ENCODE measurements around the gene LARP1.

Gene LARP1

GRCh38 chr5:154762700-154763099 is 7.5 kb downstream of the LARP1 start:
- DNase-seq: no peak

- DNase-seq: no peak
These were observed 9.8 kb downstream of the LARP1 start for GRCh38 chr5:154764967-154765366.

DNA sequence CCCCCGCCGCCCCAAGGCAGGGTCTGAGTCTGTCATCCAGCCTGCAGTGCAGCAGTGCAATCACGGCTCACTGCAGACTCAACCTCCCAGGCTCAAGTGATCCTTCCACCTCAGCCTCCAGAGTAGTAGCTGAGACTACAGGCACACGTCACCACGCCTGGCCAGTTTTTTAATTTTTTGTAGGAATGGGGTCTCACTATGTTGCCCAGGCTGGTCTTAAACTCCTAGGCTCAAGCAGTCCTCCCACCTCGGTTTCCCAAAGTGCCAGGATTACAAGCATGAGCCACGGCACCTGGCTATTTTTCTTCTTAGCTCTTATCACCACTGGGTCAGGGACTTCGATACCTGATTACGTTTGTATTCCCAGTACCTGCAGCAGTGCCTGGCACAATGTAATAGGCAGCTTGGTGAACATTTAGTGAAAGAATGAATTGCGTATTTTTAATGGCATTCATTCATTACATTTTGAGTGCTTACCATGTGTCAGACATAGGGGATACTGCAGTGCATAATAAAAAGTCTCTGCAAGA is 10.3 kb downstream of the LARP1 start:
- DNase-seq: no peak

DNA sequence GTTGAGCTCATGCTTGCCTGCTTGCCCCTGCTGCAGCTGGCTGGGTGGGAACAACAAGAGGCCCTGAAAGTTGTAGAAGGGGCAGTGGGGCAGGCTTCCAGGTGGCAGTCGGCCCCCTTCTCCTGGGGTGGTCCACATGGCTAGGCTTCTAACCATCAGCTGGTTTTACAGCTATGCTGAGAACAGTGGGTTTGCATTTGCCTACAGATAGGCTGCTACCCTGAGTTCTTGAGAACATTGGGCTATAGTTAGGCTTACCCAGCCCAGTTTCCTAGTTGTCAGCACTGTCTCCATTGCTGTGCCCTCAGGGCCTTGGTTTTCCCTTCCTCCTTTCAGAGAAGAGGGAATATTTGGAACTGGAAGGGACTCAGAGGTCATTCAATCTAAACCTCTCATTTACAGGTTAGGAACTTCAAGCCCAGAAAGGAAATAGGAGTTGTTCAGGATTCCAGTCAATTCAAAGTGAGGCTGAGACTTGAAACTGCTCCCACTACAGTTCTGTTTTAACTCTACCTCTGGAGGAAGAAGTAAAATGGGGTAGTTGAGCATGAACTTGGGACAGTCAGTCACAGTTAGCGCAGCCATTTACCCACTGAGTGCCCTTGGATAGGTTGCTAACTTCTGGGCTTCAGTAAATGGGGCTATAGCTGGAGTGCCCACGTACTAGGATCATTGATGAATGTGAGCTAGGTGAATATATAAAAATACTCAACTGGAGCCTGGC is 11.5 kb downstream of the LARP1 start:
- DNase-seq: no peak

DNA sequence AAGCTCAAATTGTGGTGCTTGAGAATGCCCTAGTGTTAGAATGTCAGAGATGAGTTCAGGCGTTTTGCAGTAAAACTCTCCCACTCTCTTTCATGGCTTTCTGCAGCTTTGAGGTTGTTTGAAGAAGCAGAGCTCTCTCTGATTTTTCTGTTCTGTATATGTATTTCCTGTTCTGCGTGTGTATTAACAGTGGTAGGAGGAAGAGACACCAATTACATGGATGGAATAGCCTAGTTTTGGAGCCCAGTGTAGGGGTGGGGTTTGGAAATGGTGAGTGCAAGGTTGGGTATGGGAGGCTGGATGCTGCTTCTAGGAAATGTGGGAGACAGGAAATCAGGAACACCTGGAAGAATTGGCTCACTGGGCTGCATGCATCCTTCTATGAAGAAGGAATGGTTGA is 12.4 kb downstream of the LARP1 start:
- no peak for DNase-seq

DNA sequence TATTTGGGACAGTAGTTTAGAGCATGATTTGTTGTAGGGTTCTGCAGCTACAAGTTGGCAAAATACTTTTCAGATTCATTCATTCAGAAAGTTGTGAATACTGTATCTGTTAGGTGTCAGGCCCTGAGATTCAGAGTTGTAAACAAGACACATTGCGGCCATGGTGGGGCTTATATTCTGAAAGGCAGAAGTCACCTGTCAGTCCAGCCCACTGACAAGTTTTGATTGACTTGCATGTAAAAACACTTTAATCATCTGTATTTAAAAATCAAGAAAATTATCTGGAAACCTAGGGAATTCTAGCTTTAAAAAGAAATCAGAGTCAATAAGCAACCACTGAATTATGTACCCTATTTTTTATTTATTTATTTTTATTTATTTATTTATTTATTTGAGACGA is 13.0 kb downstream of the LARP1 start:
- DNase-seq: no peak

GRCh38 chr5:154770111-154770510 is 14.9 kb downstream of the LARP1 start:
- no peak for DNase-seq

DNA sequence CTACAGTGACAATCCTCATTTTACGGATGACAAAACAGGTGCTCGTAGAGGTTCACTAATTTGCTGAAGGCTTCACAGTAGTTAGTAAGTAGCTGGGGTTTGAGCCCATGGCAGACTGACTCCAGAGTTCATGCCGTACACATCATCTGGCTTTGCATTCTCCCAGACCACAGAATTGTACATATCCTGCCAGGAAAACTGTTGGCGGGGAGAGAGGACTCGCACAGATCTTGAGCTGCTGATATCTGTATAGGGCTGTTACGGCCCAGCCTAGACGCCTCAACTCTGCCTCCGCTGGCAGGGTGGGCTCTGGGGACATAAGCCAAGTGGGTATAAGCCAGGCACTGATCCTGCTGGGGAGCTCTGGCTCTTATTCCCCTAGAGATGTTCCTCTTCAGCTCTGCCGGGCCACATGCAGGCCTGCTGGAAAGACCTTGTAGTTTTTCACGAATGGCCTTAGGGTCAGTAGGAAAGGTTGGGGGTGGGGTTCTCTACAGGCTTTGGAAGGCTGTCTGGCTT is 16.3 kb downstream of the LARP1 start:
- no peak for DNase-seq

DNA sequence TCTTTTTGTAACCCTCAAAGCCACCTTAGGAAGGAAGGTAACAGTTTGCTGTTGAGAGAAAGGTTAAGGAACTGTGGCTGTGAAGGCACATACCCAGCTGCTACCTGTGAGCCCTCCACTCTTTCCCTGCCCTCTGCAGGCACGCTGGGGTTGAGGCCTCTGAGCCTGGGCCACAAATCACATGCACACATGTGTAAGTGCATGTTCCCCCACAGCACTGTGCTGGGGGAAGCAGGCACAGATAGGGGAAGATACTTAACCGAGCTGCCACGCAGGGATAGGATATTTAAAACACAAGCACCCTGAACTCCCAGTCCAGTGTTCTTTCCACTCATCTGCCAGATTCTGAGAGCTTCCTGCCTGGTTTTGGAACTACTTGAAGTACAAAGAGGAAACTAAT is 18.1 kb downstream of the LARP1 start:
- no peak for DNase-seq

DNA sequence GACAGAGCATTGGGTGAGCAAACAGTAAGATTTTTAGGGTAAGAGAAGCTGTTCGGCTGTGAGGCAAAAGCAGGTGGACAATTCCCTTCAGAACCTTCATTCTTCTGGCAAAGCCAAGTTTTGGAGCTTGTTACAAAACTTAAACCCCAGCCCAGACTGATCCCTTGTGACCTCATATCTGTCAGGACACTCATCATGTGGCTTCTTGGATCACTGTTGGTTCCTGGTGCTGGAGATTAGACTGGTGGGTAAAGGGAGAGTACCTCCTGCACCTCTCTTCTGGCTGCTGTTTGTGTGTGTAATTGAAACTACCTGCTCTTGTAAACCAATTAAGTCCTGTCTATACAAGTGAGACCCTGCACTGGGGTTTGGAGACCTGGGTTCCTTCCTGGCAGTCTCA is 21.0 kb downstream of the LARP1 start:
- no peak for DNase-seq

GRCh38 chr5:154778534-154778933 is 23.4 kb downstream of the LARP1 start:
- no peak for DNase-seq

- DNase-seq: no peak
These were observed 23.9 kb downstream of the LARP1 start for GRCh38 chr5:154779105-154779504.

- no peak for DNase-seq
These were observed 25.0 kb downstream of the LARP1 start for GRCh38 chr5:154780128-154780527.

DNA sequence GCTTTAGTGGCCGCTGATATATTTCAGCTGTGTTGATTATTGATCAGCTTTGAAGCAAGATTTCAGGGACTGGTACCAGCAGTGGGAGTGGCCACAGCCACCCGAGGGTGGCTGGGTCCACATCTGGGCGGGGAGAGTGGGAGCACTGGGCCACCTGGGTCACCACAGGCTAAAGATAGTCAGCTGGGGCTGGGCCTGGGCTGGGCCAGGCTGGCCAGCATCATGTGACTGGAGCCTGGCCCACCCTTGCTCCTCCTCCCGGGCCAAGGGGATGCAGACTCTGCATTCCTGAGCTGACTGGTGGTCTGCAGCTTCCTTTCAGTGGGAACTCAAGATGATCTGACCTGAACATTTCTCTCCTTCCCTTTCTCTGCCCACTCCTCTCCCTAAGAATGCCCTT is 27.1 kb downstream of the LARP1 start:
- no peak for DNase-seq

DNA sequence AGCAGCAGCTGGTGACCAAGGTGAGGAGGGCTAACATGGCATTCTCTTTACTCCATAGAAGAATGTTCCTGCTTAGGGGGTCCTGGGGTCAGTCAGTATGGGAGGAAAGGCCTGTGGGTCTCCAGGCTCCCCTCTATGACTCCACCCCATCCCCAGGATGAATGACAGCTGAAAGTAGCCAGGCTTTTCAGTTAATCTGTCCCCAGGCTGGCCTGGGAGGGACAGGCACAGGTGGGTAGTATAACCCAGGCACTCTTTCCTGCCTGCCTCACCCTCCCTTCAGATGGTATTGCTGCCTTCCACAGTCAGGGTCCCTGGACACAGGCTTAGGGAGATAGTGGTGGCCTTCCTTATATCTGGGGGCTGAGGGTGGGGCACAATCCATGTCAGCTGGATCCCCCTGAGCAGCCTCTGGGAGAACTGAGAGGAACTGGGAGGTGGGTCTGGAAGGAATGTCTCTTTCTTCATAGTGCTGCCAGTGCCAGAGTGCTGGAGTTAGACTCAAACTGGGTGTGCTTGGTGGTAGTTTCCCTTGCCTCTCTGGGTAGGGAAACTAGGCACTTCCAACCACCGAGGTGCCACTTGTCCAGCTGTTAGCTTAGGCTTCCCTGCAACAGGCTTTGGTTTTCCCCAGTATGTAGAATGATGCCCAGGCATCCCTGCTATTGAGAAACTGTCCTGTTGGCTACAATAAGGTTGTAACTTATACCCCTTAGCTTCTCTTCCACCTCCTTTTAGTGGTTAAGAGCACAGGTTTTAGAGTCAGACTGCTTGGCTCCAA is 27.8 kb downstream of the LARP1 start:
- DNase-seq: no peak

DNA sequence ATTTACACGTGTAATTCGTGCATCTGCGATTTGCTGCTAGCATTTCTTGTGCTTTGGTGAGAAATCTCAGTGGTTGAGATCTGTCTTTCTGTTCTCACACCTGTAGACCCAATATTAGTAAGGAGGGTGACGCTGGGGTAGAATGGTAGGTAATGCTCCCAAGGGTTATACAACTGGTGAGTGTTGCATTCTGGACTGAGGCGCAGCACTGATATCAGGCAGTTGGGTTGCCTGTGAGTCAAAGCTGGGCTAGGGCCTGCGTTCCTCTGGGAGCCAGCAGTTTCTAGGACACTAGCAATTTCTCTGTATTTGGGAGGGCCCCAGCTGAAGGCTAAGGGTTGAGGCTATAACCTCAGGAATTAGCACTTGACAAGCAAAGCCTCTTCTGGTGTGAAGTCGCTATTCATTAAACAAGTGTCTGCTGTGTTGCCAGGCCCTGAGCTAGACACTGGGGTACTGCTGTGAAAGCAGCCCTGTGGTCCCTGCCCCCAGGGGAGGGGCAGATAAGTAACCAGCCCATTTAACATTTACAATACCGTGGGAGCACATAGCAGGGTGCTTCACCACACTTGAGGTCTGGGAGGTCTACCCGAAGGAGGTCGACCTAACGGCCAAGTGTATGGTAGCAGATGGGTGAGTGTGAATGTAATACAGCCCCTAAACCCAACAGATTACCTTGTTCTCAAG is 28.7 kb downstream of the LARP1 start:
- DNase-seq: no peak

DNA sequence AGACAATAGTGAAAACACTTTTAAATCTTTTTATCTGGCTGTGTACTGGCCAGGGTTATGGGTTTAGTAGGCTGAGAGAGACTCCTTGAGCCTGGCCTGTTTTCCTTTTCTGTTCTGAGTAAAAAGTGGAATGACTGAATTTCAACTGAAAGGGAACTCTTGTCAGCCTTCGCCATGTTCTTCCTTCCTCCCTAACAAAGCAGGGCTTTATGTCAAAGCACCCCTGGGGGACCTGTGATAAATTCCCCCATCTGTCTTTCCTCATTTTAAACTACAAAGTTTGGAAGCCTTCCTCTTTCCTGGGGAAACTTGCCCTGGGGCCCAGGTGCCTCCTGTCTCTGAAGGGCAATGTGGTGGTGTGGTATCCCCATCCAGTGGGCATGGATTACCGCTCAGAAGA is 29.7 kb downstream of the LARP1 start:
- DNase-seq: no peak

- no peak for DNase-seq
These were observed 31.2 kb downstream of the LARP1 start for GRCh38 chr5:154786414-154786813.

- no peak for DNase-seq
These were observed 33.0 kb downstream of the LARP1 start for GRCh38 chr5:154788212-154788611.

DNA sequence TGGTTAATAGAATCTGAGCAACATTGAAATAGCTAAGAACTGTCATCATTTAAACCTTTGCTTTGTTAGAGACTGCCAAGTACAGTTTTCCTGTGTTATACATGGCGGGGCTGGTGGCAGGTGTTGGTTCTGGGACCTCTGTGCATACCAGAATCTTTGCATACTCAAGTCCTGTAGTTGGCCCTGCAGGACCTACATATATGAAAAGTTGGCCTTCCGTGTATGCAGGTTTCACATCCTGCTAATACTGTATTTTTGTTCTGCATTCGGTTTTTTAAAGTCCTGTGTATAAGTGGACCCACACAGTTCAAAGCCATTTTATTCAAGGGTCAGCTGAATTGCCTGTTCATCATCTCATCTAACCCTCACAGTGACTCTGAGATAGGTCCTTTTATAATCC is 36.4 kb downstream of the LARP1 start:
- no peak for DNase-seq

DNA sequence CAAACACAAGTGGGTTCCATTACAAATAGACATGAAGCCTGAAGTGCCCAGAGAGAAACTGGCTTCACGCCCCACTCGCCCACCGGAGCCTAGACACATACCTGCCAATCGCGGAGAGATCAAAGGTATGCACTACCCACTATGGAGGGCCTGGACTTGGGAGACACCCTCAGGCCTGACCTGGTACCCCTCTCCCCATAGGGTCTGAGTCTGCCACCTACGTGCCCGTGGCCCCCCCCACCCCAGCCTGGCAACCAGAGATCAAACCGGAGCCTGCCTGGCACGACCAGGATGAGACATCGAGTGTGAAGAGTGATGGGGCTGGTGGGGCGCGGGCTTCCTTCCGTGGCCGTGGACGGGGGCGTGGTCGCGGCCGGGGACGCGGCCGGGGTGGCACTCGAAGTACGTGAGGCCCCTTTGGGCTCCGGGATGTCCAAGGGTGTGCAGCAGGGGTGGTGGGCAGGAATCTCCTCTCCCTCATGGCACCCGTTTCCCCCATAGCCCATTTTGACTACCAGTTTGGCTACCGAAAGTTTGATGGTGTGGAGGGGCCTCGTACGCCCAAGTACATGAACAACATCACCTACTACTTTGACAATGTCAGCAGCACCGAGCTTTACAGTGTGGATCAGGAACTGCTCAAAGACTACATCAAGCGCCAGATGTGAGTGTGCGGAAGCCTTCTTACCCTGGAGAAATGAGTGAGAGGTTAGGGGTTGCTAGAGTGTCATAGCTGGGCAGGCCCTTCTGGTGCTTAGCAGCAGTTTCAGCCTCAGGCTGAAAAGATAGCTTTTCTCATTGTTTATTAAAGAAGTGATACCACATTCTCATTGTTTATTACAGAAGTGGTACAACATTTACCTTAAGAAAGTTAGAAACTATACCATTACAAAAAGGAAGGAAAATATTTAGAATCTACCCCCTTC is 38.7 kb downstream of the LARP1 start:
- no peak for DNase-seq

- DNase-seq: no peak
These were observed 39.5 kb downstream of the LARP1 start for GRCh38 chr5:154794525-154795234.

Data from activated naive CD4-positive, alpha-beta T cell (primary cell).